ENCODE data around the gene PLXNA4. TPM values are rescaled to one million over a fixed set of nuclear protein-coding genes. Genes with fewer than 3 reads are reported as not detected.

PLXNA4 gene
- total RNA-seq, 1 experiment from 2014 or later: not detected

DNA sequence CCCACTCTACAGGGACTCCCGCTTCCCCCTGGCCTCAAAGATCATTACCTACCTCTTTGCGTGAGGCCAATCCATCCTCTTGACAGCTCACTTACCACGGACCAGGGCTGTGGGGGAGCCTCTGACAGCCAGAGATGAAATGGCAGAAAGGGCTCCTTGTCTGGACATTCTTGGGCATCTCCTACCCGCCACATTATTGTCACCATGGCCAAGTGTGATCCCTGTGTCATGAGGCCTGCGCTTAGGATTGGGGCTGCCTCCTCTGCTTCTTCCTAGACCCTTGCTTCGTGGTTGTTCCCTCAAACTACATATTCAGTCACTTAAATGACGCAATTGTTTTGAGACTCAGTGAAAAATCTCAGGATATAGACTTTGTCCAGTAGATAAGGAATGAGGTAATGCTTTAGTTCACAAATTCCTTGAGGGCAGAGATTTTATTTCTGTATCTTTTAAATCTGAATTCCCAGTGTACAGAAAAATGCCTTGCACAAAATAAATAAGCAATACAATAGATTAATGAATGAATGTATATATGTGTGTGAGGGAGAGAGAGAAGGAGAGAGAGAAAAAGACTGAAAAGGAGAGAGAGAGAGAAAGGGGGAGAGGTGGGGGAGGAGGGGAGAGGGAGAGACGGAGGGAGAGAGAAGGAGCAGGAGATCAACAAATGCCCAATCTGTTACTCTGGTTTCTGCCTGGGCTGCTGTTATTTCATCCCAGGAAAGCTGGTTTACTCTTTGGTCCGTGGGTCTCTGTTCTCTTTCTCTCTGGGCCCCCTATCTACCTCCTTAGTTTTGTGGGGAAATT lies 159.0 kb downstream of the PLXNA4 start:
- no peak for ATAC-seq
- Histone ChIP-seq H4K20me1 (ENCODE audit: insufficient read depth) (no peaks in the 10 kb centered on the region), H2AFZ (ENCODE audit: low read depth, low read length, poor library complexity, severe bottlenecking) (no peak overlapping the region), H3K79me2 (ENCODE audit: insufficient read depth, low read length) (no peaks in the 10 kb centered on the region), H3K36me3 (ENCODE audit: control insufficient read depth in 1 of 2, insufficient read depth in 2 of 2, low read length in 2 of 2) (no peaks in the 10 kb centered on the region), H3K4me1 (ENCODE audit: control insufficient read depth in 1 of 2, insufficient read depth in 2 of 2, low read length in 2 of 2) (no peaks in the 10 kb centered on the region), H3K27ac (ENCODE audit: low read depth, low read length) (no peak overlapping the region), H3K9me3 (ENCODE audit: control insufficient read depth in 1 of 2, insufficient read depth in 1 of 2, low read depth in 1 of 2, low read length in 2 of 2) (no peaks in the 10 kb centered on the region), H3K4me2 (ENCODE audit: low read length) (no peak overlapping the region), H3K27me3 (ENCODE audit: insufficient read depth, low read length) (peaks cover 51% of the 10 kb centered on the region), H3K9ac (ENCODE audit: low read length) (no peak overlapping the region), H3K9me2 (ENCODE audit: insufficient read depth) (no peaks in the 10 kb centered on the region), H3K4me3 (replicated peaks in 1 of 2; ENCODE audit: low read depth in 1 of 2, low read length in 2 of 2) (no peak overlapping the region)
- ChIA-PET POLR2A (no interaction called here), CTCF (no interaction called here), RAD21 (ENCODE audit: low non-redundant PET in 1 of 2, low total read pairs in 2 of 2, uncharacterized antibody in 2 of 2, unreplicated experiment in 2 of 2) (no interaction called here)
- no TSS peak for BruUV-seq (replicated peaks)
- DNase-seq (ENCODE audit: low read depth, low spot score): no peak
- intact Hi-C loops (cut with micrococcal nuclease): no loop called here
- TF ChIP-seq CBX3 (IDR thresholded peaks at IDR 0.05; ENCODE audit: low read depth) (no peak), MAX (IDR thresholded peaks at IDR 0.05) (no peak), SP1 (IDR thresholded peaks at IDR 0.05; ENCODE audit: low read depth) (no peak), ELF1 (IDR thresholded peaks at IDR 0.05; ENCODE audit: borderline replicate concordance, low read depth) (no peak), CEBPB (IDR thresholded peaks at IDR 0.05; ENCODE audit: low read depth) (no peak), TCF7L2 (IDR thresholded peaks at IDR 0.05; ENCODE audit: borderline replicate concordance, extremely low read depth, insufficient read depth, insufficient read length) (no peak), EGR1 (IDR thresholded peaks at IDR 0.05; ENCODE audit: low read depth) (no peak), EZH2 (IDR thresholded peaks at IDR 0.05) (no peak), POLR2AphosphoS5 (IDR thresholded peaks at IDR 0.05; ENCODE audit: low read depth, low read length) (no peak), ZBTB33 (IDR thresholded peaks at IDR 0.05; ENCODE audit: extremely low read depth, insufficient replicate concordance, low read length) (no peak), FOSL1 (IDR thresholded peaks at IDR 0.05; ENCODE audit: low read depth) (no peak), REST (IDR thresholded peaks at IDR 0.05; ENCODE audit: low read depth) (no peak), SIN3A (IDR thresholded peaks at IDR 0.05; ENCODE audit: low read depth) (no peak), EZH2phosphoT487 (IDR thresholded peaks at IDR 0.05; ENCODE audit: borderline replicate concordance) (no peak), RAD21 (IDR thresholded peaks at IDR 0.05; ENCODE audit: low read depth) (no peak), SRF (IDR thresholded peaks at IDR 0.05; ENCODE audit: low read depth) (no peak), ZNF274 (IDR thresholded peaks at IDR 0.05; ENCODE audit: low read depth, low read length) (no peak), YY1 (IDR thresholded peaks at IDR 0.05; ENCODE audit: extremely low read depth, insufficient replicate concordance, low read depth, low read length) (no peak)
- TF ChIP-seq, protein P1, sequence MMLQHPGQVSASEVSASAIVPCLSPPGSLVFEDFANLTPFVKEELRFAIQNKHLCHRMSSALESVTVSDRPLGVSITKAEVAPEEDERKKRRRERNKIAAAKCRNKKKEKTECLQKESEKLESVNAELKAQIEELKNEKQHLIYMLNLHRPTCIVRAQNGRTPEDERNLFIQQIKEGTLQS (IDR thresholded peaks at IDR 0.05): no peak
